Mesendoderm (in vitro differentiated cells): Measurements from ENCODE around the gene ANKRD10.

ENCODE experiments used
- DNase-seq: peaks from one replicate; pipeline ENCODE4 v3.0.0; 2013
- H2AK5ac ChIP-seq: 2 replicates; pipeline ENCODE4 v1.6.1; 2013; ENCODE audit warnings: low read length, inconsistent platforms
- H2BK120ac ChIP-seq: 2 replicates; pipeline ENCODE4 v1.6.1; 2013; ENCODE audit warnings: low read depth, mild to moderate bottlenecking, low read length, moderate library complexity, mixed read lengths
- H2BK15ac ChIP-seq: replicated peaks from 2 replicates; pipeline ENCODE4 v1.6.1; 2013; ENCODE audit warnings: low read depth, mild to moderate bottlenecking, moderate library complexity
- H2BK5ac ChIP-seq: 2 replicates; pipeline ENCODE4 v1.6.1; 2013; ENCODE audit warnings: low read length, inconsistent platforms
- H3K18ac ChIP-seq: 2 replicates; pipeline ENCODE4 v1.6.1; 2013; ENCODE audit warnings: mild to moderate bottlenecking, low read length, mixed read lengths
- H3K23ac ChIP-seq: one replicate; pipeline ENCODE4 v1.6.1; 2013; ENCODE audit warnings: low read length
- H3K27ac ChIP-seq: 2 replicates; pipeline ENCODE4 v1.5.1; 2013; ENCODE audit warnings: low read depth, mild to moderate bottlenecking, inconsistent platforms, low read length, moderate library complexity
- H3K27me3 ChIP-seq: 2 replicates; pipeline ENCODE4 v1.6.1; 2013; ENCODE audit warnings: low read length, control low read depth, mild to moderate bottlenecking, inconsistent platforms; ENCODE audit not compliant: insufficient read depth, poor library complexity
- H3K36me3 ChIP-seq: 2 replicates; pipeline ENCODE4 v1.6.1; 2013; ENCODE audit warnings: low read length, inconsistent platforms; ENCODE audit not compliant: control insufficient read depth, insufficient read depth
- H3K4ac ChIP-seq: one replicate; pipeline ENCODE4 v1.6.1; 2013; ENCODE audit warnings: low read depth, mild to moderate bottlenecking, low read length, moderate library complexity
- H3K4me1 ChIP-seq: 2 replicates; pipeline ENCODE4 v1.6.1; 2013; ENCODE audit warnings: low read depth, low read length, inconsistent platforms; ENCODE audit not compliant: control insufficient read depth
- H3K4me2 ChIP-seq: 2 replicates; pipeline ENCODE4 v1.6.1; 2013; ENCODE audit warnings: low read length
- H3K4me3 ChIP-seq: 2 replicates; pipeline ENCODE4 v1.5.1; 2013; ENCODE audit warnings: mild to moderate bottlenecking, low read length
- H3K56ac ChIP-seq: one replicate; pipeline ENCODE4 v1.6.1; 2013; ENCODE audit warnings: low read length
- H3K79me1 ChIP-seq: 2 replicates; pipeline ENCODE4 v1.6.1; 2013; ENCODE audit warnings: low read length, inconsistent platforms
- H3K79me2 ChIP-seq: 2 replicates; pipeline ENCODE4 v1.6.1; 2013; ENCODE audit warnings: mild to moderate bottlenecking, low read length; ENCODE audit not compliant: control insufficient read depth, insufficient read depth
- H3K9ac ChIP-seq: 2 replicates; pipeline ENCODE4 v1.6.1; 2013; ENCODE audit warnings: low read length, inconsistent platforms
- H4K5ac ChIP-seq: one replicate; pipeline ENCODE4 v1.6.1; 2013; ENCODE audit warnings: low read length
- H4K8ac ChIP-seq: one replicate; pipeline ENCODE4 v1.6.1; 2013; ENCODE audit warnings: low read depth, mild to moderate bottlenecking, control low read depth, low read length, moderate library complexity
- WGBS: extraction: QIAGEN DNeasy Blood & Tissue Kit; methylation state at CpG from one replicate; pipeline ENCODE4 v1.1.7; 2013; ENCODE audit warnings: low lambda C conversion rate, missing lambda C conversion rate; ENCODE audit not compliant: insufficient coverage; ENCODE audit errors: extremely low coverage; 5-methylcytosine and 5-hydroxymethylcytosine counted together

Gene ANKRD10

GRCh38 chr13:110873639-110874507 lies 41.0 kb downstream of the ANKRD10 start:
- Histone ChIP-seq H2BK120ac (no peak overlapping the region), H3K79me1 (no peaks in the 10 kb centered on the region), H3K18ac (no peak overlapping the region), H3K27ac (no peak overlapping the region), H3K23ac (no peak overlapping the region), H3K9ac (peak overlapping the region; percentile 57), H4K8ac (no peak overlapping the region), H3K4me3 (no peak overlapping the region), H2AK5ac (no peak overlapping the region), H2BK5ac (no peak overlapping the region), H3K79me2 (no peaks in the 10 kb centered on the region), H3K4me2 (peak overlapping the region; percentile 25), H3K4me1 (no peaks in the 10 kb centered on the region), H3K27me3 (no peaks in the 10 kb centered on the region), H4K5ac (no peak overlapping the region), H2BK15ac (no peak overlapping the region), H3K36me3 (no peaks in the 10 kb centered on the region), H3K4ac (no peak overlapping the region), H3K56ac (peak overlapping the region; percentile 80)
- WGBS, result 100% methylated on average over 11 of the region's 19 CpGs
- no peak for DNase-seq

GRCh38 chr13:110872768-110873638 lies 41.9 kb downstream of the ANKRD10 start:
- H2AK5ac ChIP-seq, result no peak overlapping the region
- no peaks in the 10 kb centered on the region for H3K27me3 ChIP-seq
- H3K9ac ChIP-seq, result no peak overlapping the region
- no CpG with 5 or more reads among the region's 35 CpGs for WGBS
- no peaks in the 10 kb centered on the region for H3K36me3 ChIP-seq
- H4K8ac ChIP-seq, result no peak overlapping the region
- no peak overlapping the region for H3K18ac ChIP-seq
- H2BK120ac ChIP-seq, result no peak overlapping the region
- no peak overlapping the region for H3K4me2 ChIP-seq
- no peak overlapping the region for H3K4ac ChIP-seq
- H3K4me1 ChIP-seq, result no peaks in the 10 kb centered on the region
- H3K27ac ChIP-seq, result no peak overlapping the region
- H3K79me1 ChIP-seq, result no peaks in the 10 kb centered on the region
- H3K23ac ChIP-seq, result no peak overlapping the region
- H2BK15ac ChIP-seq, result no peak overlapping the region
- no peak overlapping the region for H4K5ac ChIP-seq
- no peak overlapping the region for H3K56ac ChIP-seq
- DNase-seq, result no peak
- H3K79me2 ChIP-seq, result no peaks in the 10 kb centered on the region
- H2BK5ac ChIP-seq, result no peak overlapping the region
- H3K4me3 ChIP-seq, result no peak overlapping the region

- DNase-seq, result no peak
- H4K5ac ChIP-seq, result no peak overlapping the region
- H2AK5ac ChIP-seq, result no peak overlapping the region
- no peak overlapping the region for H3K27ac ChIP-seq
- no peak overlapping the region for H3K56ac ChIP-seq
- no peak overlapping the region for H3K23ac ChIP-seq
- H3K4ac ChIP-seq, result no peak overlapping the region
- WGBS, result no CpG with 5 or more reads among the region's 13 CpGs
- no peak overlapping the region for H3K4me3 ChIP-seq
- H3K36me3 ChIP-seq, result no peaks in the 10 kb centered on the region
- no peaks in the 10 kb centered on the region for H3K4me1 ChIP-seq
- no peak overlapping the region for H3K4me2 ChIP-seq
- no peaks in the 10 kb centered on the region for H3K79me2 ChIP-seq
- no peak overlapping the region for H3K18ac ChIP-seq
- H2BK15ac ChIP-seq, result no peak overlapping the region
- H3K79me1 ChIP-seq, result no peaks in the 10 kb centered on the region
- no peak overlapping the region for H4K8ac ChIP-seq
- no peak overlapping the region for H2BK120ac ChIP-seq
- no peak overlapping the region for H2BK5ac ChIP-seq
- no peak overlapping the region for H3K9ac ChIP-seq
- no peaks in the 10 kb centered on the region for H3K27me3 ChIP-seq
These were observed 42.7 kb downstream of the ANKRD10 start for GRCh38 chr13:110872034-110872767.

GRCh38 chr13:110869805-110870706 lies 44.8 kb downstream of the ANKRD10 start:
- Histone ChIP-seq H3K9ac (no peak overlapping the region), H2BK120ac (no peak overlapping the region), H3K27ac (no peak overlapping the region), H4K8ac (no peak overlapping the region), H4K5ac (no peak overlapping the region), H3K79me2 (no peaks in the 10 kb centered on the region), H3K4me3 (no peak overlapping the region), H3K4me1 (no peaks in the 10 kb centered on the region), H3K36me3 (no peaks in the 10 kb centered on the region), H3K56ac (no peak overlapping the region), H2AK5ac (no peak overlapping the region), H3K4ac (no peak overlapping the region), H3K18ac (no peak overlapping the region), H2BK15ac (no peak overlapping the region), H2BK5ac (no peak overlapping the region), H3K79me1 (no peaks in the 10 kb centered on the region), H3K4me2 (no peak overlapping the region), H3K27me3 (no peaks in the 10 kb centered on the region), H3K23ac (no peak overlapping the region)
- WGBS, result no CpG with 5 or more reads among the region's 34 CpGs
- peak; percentile 89 for DNase-seq

- Histone ChIP-seq H3K4me2 (no peak overlapping the region), H4K5ac (no peak overlapping the region), H3K23ac (peak overlapping the region; percentile 24), H2AK5ac (no peak overlapping the region), H3K36me3 (no peaks in the 10 kb centered on the region), H3K4me3 (no peak overlapping the region), H3K27ac (no peak overlapping the region), H3K4ac (no peak overlapping the region), H3K4me1 (no peaks in the 10 kb centered on the region), H3K27me3 (no peaks in the 10 kb centered on the region), H2BK120ac (no peak overlapping the region), H2BK15ac (no peak overlapping the region), H2BK5ac (no peak overlapping the region), H3K9ac (no peak overlapping the region), H4K8ac (no peak overlapping the region), H3K56ac (no peak overlapping the region), H3K79me2 (no peaks in the 10 kb centered on the region), H3K79me1 (no peaks in the 10 kb centered on the region), H3K18ac (no peak overlapping the region)
- no CpG with 5 or more reads among the region's 22 CpGs for WGBS
- DNase-seq, result no peak
These were observed 45.6 kb downstream of the ANKRD10 start for GRCh38 chr13:110869231-110869804.
